Measurements from ENCODE around the gene ALDH1L1. TPM values are rescaled to one million over a fixed set of nuclear protein-coding genes. Genes with fewer than 3 reads are reported as not detected.

Gene ALDH1L1
- total and polyA plus RNA-seq, 7 donors, result 12.9 to 121 (median 40.1) TPM

- no peak for ATAC-seq
- Histone ChIP-seq H3K27me3 (ENCODE audit: insufficient read depth in 3 of 3, low read length in 2 of 3) (no peaks in the 10 kb centered on the region), H3K27ac (peak overlapping the region; percentile 97), H3K4me3 (peak overlapping the region; percentile 83), H3K36me3 (ENCODE audit: insufficient read depth in 1 of 2, low read depth in 1 of 2) (no peaks in the 10 kb centered on the region), H3K4me1 (peaks cover 17% of the 10 kb centered on the region), H3K9me3 (no peaks in the 10 kb centered on the region)
- intact Hi-C loops (cut with DNase I), result loop anchor here in 1 of 2 donors (5.0 kb wide), 1 partner anchor 90 kb away; no protein-coding TSS in a partner anchor
- TF ChIP-seq CTCF (IDR thresholded peaks at IDR 0.05), result no peak
- DNase-seq, result no peak
- WGBS, 3 donors, result 82 to 92% (median 86%) methylated on average over 13 to 15 of the region's 15 CpGs
Observed at GRCh38 chr3:126082362-126083137, 97.8 kb downstream of the ALDH1L1 start.

GRCh38 chr3:126081618-126082361, 98.6 kb downstream of the ALDH1L1 start:
- Histone ChIP-seq H3K4me3 (no peak overlapping the region), H3K4me1 (peaks cover 17% of the 10 kb centered on the region), H3K36me3 (ENCODE audit: insufficient read depth in 1 of 2, low read depth in 1 of 2) (no peaks in the 10 kb centered on the region), H3K9me3 (no peaks in the 10 kb centered on the region), H3K27me3 (ENCODE audit: insufficient read depth in 3 of 3, low read length in 2 of 3) (no peaks in the 10 kb centered on the region), H3K27ac (peak overlapping the region; percentile 97)
- WGBS, 3 donors, result 19 to 30% (median 19%) methylated on average over 9 of the region's 9 CpGs
- peak; percentile 86 to 96 for DNase-seq
- peak; percentile 63 for TF ChIP-seq CTCF (IDR thresholded peaks at IDR 0.05)
- intact Hi-C loops (cut with DNase I), result loop anchor here in 1 of 2 donors (5.0 kb wide), 1 partner anchor 89 kb away; no protein-coding TSS in a partner anchor
- peak; percentile 88 to 93 (median 90) for ATAC-seq

GRCh38 chr3:126080970-126081369, 99.4 kb downstream of the ALDH1L1 start:
- TF ChIP-seq CTCF (IDR thresholded peaks at IDR 0.05), result no peak

GRCh38 chr3:126078866-126079265, 101.5 kb downstream of the ALDH1L1 start:
- no peaks in the 10 kb centered on the region for H3K36me3 ChIP-seq (ENCODE audit: insufficient read depth in 1 of 2, low read depth in 1 of 2)
- intact Hi-C loops (cut with DNase I), result no loop called here
- no peak for TF ChIP-seq CTCF (IDR thresholded peaks at IDR 0.05)
- DNase-seq (no peak), ATAC-seq (no peak)
- no peak overlapping the region for H3K27ac ChIP-seq
- no peaks in the 10 kb centered on the region for H3K27me3 ChIP-seq (ENCODE audit: insufficient read depth in 3 of 3, low read length in 2 of 3)
- H3K4me3 ChIP-seq, result no peak overlapping the region
- no peaks in the 10 kb centered on the region for H3K9me3 ChIP-seq
- WGBS, 3 donors, result 55 to 69% (median 59%) methylated on average over 4 of the region's 4 CpGs
- H3K4me1 ChIP-seq, result peaks cover 11% of the 10 kb centered on the region

More at GRCh38 chr3:126080970-126081369, 99.4 kb downstream of the ALDH1L1 start:
- intact Hi-C loops (cut with DNase I), result loop anchor here in 1 of 2 donors (5.0 kb wide), 1 partner anchor 89 kb away; no protein-coding TSS in a partner anchor
- ATAC-seq (no peak), DNase-seq (no peak)
- 78 to 96% (median 95%) methylated on average over 5 of the region's 5 CpGs for WGBS, 3 donors
- no peaks in the 10 kb centered on the region for H3K27me3 ChIP-seq (ENCODE audit: insufficient read depth in 3 of 3, low read length in 2 of 3)
- H3K4me1 ChIP-seq, result peaks cover 17% of the 10 kb centered on the region
- no peaks in the 10 kb centered on the region for H3K9me3 ChIP-seq
- peak overlapping the region; percentile 97 for H3K27ac ChIP-seq
- H3K4me3 ChIP-seq, result no peak overlapping the region
- no peaks in the 10 kb centered on the region for H3K36me3 ChIP-seq (ENCODE audit: insufficient read depth in 1 of 2, low read depth in 1 of 2)

Measured in psoas muscle (tissue), 8 donors.